Astrocyte of the cerebellum (primary cell): ENCODE results near the gene EEFSEC.

Source experiments
- DNase-seq: peaks from one replicate; pipeline ENCODE4 v3.0.0-alpha.2; 2011; ENCODE audit warnings: low read depth
- H3K4me3 ChIP-seq: 2 replicates; pipeline ENCODE4 v1.5.1; 2011; ENCODE audit warnings: mild to moderate bottlenecking, low read depth, low read length, moderate library complexity
- CTCF ChIP-seq: IDR thresholded peaks from 2 replicates; pipeline ENCODE4 v1.5.1; 2012; ENCODE audit warnings: low read length, low read depth, moderate library complexity, mild to moderate bottlenecking; ENCODE audit errors: missing control alignments
- in situ Hi-C: cut with HindIII; loops from 2 replicates; pipeline ENCODE4 v1.10.0; 2017; ENCODE audit warnings: low sequenced_read_pairs

The EEFSEC gene

DNA sequence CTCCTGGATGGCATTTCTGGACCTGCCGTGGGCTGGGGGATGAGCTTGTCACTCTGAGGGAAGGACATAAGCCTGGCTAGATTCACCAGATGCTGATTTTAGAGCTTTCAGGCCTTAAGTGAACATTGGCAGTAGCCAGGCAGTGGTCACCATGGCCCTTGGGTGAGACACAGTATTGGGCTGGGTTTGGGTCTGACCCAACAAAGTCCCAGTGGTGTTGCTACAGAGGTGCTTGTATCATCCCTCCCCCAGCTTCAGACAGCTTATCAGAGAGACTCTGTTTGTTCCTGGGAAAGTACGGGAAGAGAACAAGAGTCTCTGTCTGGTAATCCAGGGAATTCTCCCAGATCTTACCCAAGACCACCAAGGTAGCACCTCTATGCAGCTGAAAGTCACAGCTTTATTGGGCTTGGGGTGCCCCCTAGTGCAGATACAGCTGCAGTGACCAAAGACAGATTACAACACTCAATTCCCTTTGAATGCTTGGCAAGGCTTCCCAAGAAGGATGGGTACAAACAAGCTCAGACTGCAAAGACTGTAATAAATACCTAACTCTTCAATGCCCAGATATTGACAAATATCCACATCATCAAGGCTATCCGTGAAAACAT, 19.9 kb upstream of the EEFSEC start:
- DNase-seq, result no peak
- in situ Hi-C loops, result no loop called here
- no peak overlapping the region for H3K4me3 ChIP-seq
- TF ChIP-seq CTCF, result peak; percentile 75

- in situ Hi-C loops, result loop anchor here (10.0 kb wide), 1 partner anchor 49 kb away; no protein-coding TSS in a partner anchor
- DNase-seq, result no peak
- H3K4me3 ChIP-seq, result no peak overlapping the region
- no peak for TF ChIP-seq CTCF
These were observed 9.8 kb upstream of the EEFSEC start for GRCh38 chr3:128143496-128143895.

GRCh38 chr3:128144512-128145187, 8.6 kb upstream of the EEFSEC start:
- no peak for TF ChIP-seq CTCF
- H3K4me3 ChIP-seq, result no peak overlapping the region
- DNase-seq, result no peak
- in situ Hi-C loops, result loop anchor here (10.0 kb wide), 1 partner anchor 50 kb away; no protein-coding TSS in a partner anchor

DNA sequence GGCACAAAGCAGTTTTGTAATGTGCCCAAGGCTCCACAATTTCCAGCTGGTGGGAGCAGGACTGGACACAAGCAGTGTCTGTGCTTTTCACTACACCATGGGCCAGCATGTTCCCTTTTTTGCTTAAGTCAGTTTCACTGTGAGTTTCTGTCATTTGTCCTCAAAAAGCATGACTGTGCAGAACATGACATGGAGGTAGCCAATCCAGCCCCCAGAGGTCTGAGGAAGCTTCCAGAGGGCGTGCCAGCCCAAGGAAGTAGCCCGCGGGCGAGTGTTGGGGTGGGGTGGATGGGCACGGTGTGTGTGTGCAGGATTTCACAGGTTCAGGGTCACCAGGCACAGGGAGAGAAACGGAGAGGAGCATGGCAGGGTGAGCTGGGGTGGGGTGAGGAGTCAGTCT, 8.0 kb upstream of the EEFSEC start:
- H3K4me3 ChIP-seq, result no peak overlapping the region
- DNase-seq, result no peak
- in situ Hi-C loops, result loop anchor here (10.0 kb wide), 1 partner anchor 50 kb away; no protein-coding TSS in a partner anchor
- no peak for TF ChIP-seq CTCF

GRCh38 chr3:128146201-128146600, 7.1 kb upstream of the EEFSEC start:
- no peak for TF ChIP-seq CTCF
- in situ Hi-C loops, result loop anchor here (10.0 kb wide), 1 partner anchor 51 kb away; no protein-coding TSS in a partner anchor

GRCh38 chr3:128149650-128150049, 3.6 kb upstream of the EEFSEC start:
- no peak overlapping the region for H3K4me3 ChIP-seq
- no peak for TF ChIP-seq CTCF
- in situ Hi-C loops, result loop anchor here (10.0 to 25.0 kb wide), 2 partner anchors 55 to 438 kb away; no protein-coding TSS in a partner anchor
- no peak for DNase-seq

More at GRCh38 chr3:128146201-128146600, 7.1 kb upstream of the EEFSEC start:
- H3K4me3 ChIP-seq, result no peak overlapping the region
- no peak for DNase-seq
